Glutamatergic neuron (in vitro differentiated cells): Measurements from ENCODE around the gene SIN3B. TPM values are rescaled to one million over a fixed set of nuclear protein-coding genes. Genes with fewer than 3 reads are reported as not detected.

Experiments
- DNase-seq: peaks from one replicate; pipeline ENCODE4 v3.0.0; 2022
- H3K27ac Mint-ChIP-seq: one replicate; pipeline ENCODE4 v1.8.0; 2020; ENCODE audit warnings: mild to moderate bottlenecking, mixed read lengths, inconsistent platforms; ENCODE audit not compliant: unreplicated experiment
- H3K27me3 Mint-ChIP-seq: one replicate; pipeline ENCODE4 v1.8.0; 2020; ENCODE audit warnings: mild to moderate bottlenecking, moderate library complexity, mixed read lengths, inconsistent platforms; ENCODE audit not compliant: unreplicated experiment
- H3K36me3 Mint-ChIP-seq: one replicate; pipeline ENCODE4 v1.8.0; 2020; ENCODE audit warnings: mild to moderate bottlenecking, mixed read lengths, inconsistent platforms; ENCODE audit not compliant: unreplicated experiment
- H3K4me1 Mint-ChIP-seq: one replicate; pipeline ENCODE4 v1.8.0; 2020; ENCODE audit warnings: mild to moderate bottlenecking, low read depth, mixed read lengths, inconsistent platforms; ENCODE audit not compliant: unreplicated experiment
- H3K4me3 Mint-ChIP-seq: one replicate; pipeline ENCODE4 v1.8.0; 2020; ENCODE audit warnings: mild to moderate bottlenecking, mixed read lengths, inconsistent platforms; ENCODE audit not compliant: unreplicated experiment
- H3K9me3 Mint-ChIP-seq: one replicate; pipeline ENCODE4 v1.8.0; 2020; ENCODE audit warnings: mild to moderate bottlenecking, moderate library complexity, mixed read lengths, inconsistent platforms; ENCODE audit not compliant: unreplicated experiment
- total RNA-seq: library from RNA; stranded (reverse); fragmentation: NEBNext Ultra II Directional; extraction: Animal tissue kit (Norgen Biotek cat#: 25700); gene quantifications from one replicate; pipeline ENCODE4 v1.2.1, GENCODE V29; 2021; ENCODE audit not compliant: unreplicated experiment
- TF ChIP-seq, protein P1 (sequence below): fragments of 200-600 bp; sonication (generic); IDR thresholded peaks from one replicate; pipeline ENCODE4 v1.5.0; 2021; ENCODE audit not compliant: partially characterized antibody, unreplicated experiment

SIN3B gene
- total RNA-seq, 1 donor from 2014 or later: 97.9 TPM

DNA sequence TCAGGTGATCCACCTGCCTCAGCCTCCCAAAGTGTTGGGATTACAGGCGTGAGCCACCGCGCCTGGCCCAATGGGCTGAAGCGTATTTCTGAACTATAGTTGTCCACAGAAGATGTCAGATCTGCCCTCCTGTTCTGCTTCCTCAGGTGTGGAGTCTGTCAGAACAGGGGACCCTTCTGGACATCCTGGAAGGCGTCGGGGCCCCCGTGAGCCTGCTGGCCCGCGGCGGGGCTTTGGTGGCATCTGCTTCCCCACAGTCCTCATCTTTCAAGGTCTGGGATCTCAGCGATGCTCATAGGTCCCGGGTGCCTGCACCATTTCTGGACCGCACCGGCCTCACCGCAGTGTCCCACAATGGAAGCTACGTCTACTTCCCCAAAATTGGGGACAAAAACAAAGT is 29.5 kb upstream of the SIN3B start:
- Mint-ChIP-seq H3K4me3 (no peak overlapping the region), H3K27ac (no peak overlapping the region), H3K27me3 (peaks cover 5% of the 10 kb centered on the region), H3K36me3 (peaks cover 10% of the 10 kb centered on the region), H3K9me3 (peaks cover 13% of the 10 kb centered on the region), H3K4me1 (no peaks in the 10 kb centered on the region)
- TF ChIP-seq, protein P1, sequence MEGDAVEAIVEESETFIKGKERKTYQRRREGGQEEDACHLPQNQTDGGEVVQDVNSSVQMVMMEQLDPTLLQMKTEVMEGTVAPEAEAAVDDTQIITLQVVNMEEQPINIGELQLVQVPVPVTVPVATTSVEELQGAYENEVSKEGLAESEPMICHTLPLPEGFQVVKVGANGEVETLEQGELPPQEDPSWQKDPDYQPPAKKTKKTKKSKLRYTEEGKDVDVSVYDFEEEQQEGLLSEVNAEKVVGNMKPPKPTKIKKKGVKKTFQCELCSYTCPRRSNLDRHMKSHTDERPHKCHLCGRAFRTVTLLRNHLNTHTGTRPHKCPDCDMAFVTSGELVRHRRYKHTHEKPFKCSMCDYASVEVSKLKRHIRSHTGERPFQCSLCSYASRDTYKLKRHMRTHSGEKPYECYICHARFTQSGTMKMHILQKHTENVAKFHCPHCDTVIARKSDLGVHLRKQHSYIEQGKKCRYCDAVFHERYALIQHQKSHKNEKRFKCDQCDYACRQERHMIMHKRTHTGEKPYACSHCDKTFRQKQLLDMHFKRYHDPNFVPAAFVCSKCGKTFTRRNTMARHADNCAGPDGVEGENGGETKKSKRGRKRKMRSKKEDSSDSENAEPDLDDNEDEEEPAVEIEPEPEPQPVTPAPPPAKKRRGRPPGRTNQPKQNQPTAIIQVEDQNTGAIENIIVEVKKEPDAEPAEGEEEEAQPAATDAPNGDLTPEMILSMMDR: no peak
- DNase-seq: no peak

DNA sequence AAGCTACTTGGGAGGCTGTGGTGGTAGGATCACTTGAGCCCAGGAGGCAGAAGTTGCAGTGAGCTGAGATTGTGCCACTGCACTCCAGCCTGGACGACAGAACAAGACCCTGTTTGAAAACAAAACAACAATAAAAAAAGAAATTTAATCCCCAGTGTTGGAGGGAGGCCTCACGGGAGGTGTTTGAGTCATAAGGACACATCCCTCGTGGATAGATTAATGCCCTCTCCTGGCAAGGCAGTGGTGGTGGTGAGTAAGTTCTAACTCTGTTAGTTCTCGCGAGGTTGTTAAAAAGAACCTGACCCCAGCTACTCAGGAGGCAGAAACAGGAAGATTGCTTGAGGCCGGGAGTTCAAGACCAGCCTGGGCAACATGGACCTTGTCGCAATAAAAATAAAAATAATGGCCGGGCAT is 27.6 kb upstream of the SIN3B start:
- H3K9me3 Mint-ChIP-seq: peaks cover 9% of the 10 kb centered on the region
- peaks cover 1% of the 10 kb centered on the region for H3K36me3 Mint-ChIP-seq
- H3K27me3 Mint-ChIP-seq: peaks cover 3% of the 10 kb centered on the region
- TF ChIP-seq, protein P1: no peak
- no peaks in the 10 kb centered on the region for H3K4me1 Mint-ChIP-seq
- no peak for DNase-seq
- H3K27ac Mint-ChIP-seq: no peak overlapping the region
- no peak overlapping the region for H3K4me3 Mint-ChIP-seq

DNA sequence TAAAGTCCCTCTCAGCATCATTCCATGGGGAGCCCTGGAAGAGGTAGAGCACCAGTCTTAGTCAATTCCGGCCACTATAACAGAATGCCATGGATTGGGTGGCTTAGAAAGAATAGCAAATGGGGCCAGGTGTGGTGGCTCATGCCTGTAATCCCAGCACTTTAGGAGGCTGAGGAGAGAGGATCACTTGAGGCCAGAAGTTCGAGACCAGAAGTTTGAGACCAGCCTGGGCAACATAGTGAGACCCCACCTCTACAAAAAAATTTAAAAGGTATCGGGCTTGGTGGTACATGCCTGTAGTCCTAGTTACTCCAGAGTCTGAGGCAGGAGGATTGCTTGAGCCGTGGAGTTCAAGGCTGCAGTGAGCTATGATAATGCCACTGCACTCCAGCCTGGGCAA is 25.0 kb upstream of the SIN3B start:
- TF ChIP-seq, protein P1: no peak
- DNase-seq: no peak
- Mint-ChIP-seq H3K36me3 (no peaks in the 10 kb centered on the region), H3K4me3 (no peak overlapping the region), H3K4me1 (no peaks in the 10 kb centered on the region), H3K27me3 (no peaks in the 10 kb centered on the region), H3K27ac (no peak overlapping the region), H3K9me3 (no peaks in the 10 kb centered on the region)

DNA sequence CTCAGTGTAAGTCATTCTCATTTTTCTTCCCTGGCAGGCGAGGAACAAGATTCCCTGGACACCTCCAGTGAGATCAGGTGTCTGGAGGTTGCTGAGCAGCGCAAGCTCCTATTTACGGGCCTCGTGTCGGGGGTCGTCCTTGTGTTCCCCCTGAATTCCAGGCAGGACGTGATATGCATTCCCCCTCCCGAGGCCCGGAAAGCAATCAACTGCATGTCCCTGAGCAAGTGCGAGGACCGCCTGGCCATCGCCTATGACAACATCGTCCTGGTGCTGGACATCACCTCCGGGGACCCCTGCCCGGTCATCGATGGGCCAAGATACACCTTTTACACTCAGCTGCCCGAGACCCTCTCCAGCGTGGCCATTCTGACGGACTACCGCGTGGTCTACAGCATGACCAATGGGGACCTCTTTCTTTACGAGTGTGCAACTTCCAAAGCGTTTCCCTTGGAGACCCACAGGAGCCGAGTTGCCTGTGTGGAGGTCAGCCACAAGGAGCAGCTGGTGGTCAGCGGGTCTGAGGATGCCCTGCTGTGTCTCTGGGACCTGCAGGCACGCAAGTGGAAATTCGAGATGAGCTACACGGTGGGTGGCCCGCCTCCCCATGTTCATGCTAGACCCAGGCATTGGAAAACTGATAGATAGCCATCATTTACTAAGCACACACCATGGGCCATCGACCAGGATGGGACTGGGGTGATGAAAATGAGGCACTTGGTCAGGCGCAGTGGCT is 21.5 kb upstream of the SIN3B start:
- Mint-ChIP-seq H3K27me3 (no peaks in the 10 kb centered on the region), H3K36me3 (no peaks in the 10 kb centered on the region), H3K27ac (no peak overlapping the region), H3K4me1 (no peaks in the 10 kb centered on the region), H3K4me3 (no peak overlapping the region), H3K9me3 (no peaks in the 10 kb centered on the region)
- no peak for DNase-seq
- TF ChIP-seq, protein P1: no peak

DNA sequence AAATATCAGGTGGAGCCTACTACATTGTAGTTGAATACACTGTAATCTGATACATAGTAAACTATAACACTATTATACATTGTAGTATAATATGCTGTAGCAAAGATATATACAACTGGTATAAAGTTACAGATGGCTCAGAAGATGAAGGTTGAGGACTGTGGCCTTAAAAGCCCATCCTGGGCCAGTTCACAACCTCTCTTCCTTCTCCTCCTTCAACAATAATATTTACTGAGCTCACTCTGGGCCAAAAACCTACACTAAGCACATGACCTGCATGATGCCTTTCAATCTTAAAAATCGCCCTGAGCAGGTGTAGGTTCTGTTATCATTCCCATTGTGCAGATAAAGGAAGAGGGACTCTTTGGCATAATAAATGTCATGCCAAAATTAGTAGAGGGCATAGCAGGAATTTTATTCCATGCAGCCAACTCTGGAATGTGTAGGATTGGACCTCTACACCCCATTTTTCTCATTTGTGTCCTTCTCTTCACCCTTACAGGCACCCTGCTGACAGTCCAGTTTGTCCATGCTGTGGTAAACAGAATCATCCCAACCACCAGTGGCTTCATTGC is 14.6 kb upstream of the SIN3B start:
- H3K27ac Mint-ChIP-seq: no peak overlapping the region
- peaks cover 7% of the 10 kb centered on the region for H3K9me3 Mint-ChIP-seq
- H3K4me3 Mint-ChIP-seq: no peak overlapping the region
- no peaks in the 10 kb centered on the region for H3K4me1 Mint-ChIP-seq
- H3K36me3 Mint-ChIP-seq: peaks cover 8% of the 10 kb centered on the region
- DNase-seq: no peak
- no peaks in the 10 kb centered on the region for H3K27me3 Mint-ChIP-seq
- TF ChIP-seq, protein P1: no peak
